Left ventricle myocardium inferior (tissue), 1 donor: ENCODE data around the gene ENO3. TPM values are rescaled to one million over a fixed set of nuclear protein-coding genes. Genes with fewer than 3 reads are reported as not detected.

ENCODE experiments used
- DNase-seq: peaks from one replicate; pipeline ENCODE4 v3.0.0-alpha.2; 2020
- H3K27ac ChIP-seq: fragments of 200-600 bp; replicated peaks from 2 replicates; pipeline ENCODE4 v1.8.0; 2021
- H3K27me3 ChIP-seq: fragments of 200-600 bp; 2 replicates; pipeline ENCODE4 v1.8.0; 2021; ENCODE audit warnings: low read depth
- H3K36me3 ChIP-seq: fragments of 200-600 bp; 2 replicates; pipeline ENCODE4 v1.8.0; 2021
- H3K4me1 ChIP-seq: fragments of 200-600 bp; 2 replicates; pipeline ENCODE4 v1.8.0; 2021
- H3K4me3 ChIP-seq: fragments of 200-600 bp; 2 replicates; pipeline ENCODE4 v1.8.0; 2021; ENCODE audit warnings: mild to moderate bottlenecking, moderate library complexity
- H3K9me3 ChIP-seq: fragments of 200-600 bp; replicated peaks from 2 replicates; pipeline ENCODE4 v1.8.0; 2021
- CTCF ChIP-seq: fragments of 200-600 bp; IDR thresholded peaks from 2 replicates; pipeline ENCODE4 v1.8.0; 2021; ENCODE audit warnings: antibody characterized with exemption, mild to moderate bottlenecking, borderline replicate concordance
- intact Hi-C: fragments of 100-400 bp; cut with micrococcal nuclease; formaldehyde crosslinking; loops from one replicate; pipeline ENCODE4 v1.11.0; 2022
- total RNA-seq: library from RNA; stranded (reverse); fragmentation: NEBNext Ultra II Directional; extraction: Animal tissue kit (Norgen Biotek cat#: 25700); gene quantifications from one replicate; pipeline ENCODE4 v1.2.1, GENCODE V29; 2021
- donor health status: DM: no; HTN: yes; CAD: no; lungs with severe emphysema.

Gene ENO3
- total RNA-seq, 1 donor from 2014 or later, result 827 TPM

GRCh38 chr17:4973256-4974114 is 22.6 kb downstream of the ENO3 start:
- no peaks in the 10 kb centered on the region for H3K27me3 ChIP-seq
- peaks cover 58% of the 10 kb centered on the region for H3K36me3 ChIP-seq
- H3K4me1 ChIP-seq, result peaks cover 61% of the 10 kb centered on the region
- DNase-seq, result no peak
- no peak overlapping the region for H3K4me3 ChIP-seq
- no peaks in the 10 kb centered on the region for H3K9me3 ChIP-seq
- peak overlapping the region; percentile 80 for H3K27ac ChIP-seq
- intact Hi-C loops, result no loop called here
- no peak for TF ChIP-seq CTCF

GRCh38 chr17:4974115-4974670 is 23.3 kb downstream of the ENO3 start:
- DNase-seq, result peak; percentile 54
- H3K4me3 ChIP-seq, result peak overlapping the region; percentile 34
- intact Hi-C loops, result no loop called here

GRCh38 chr17:4978726-4979125 is 27.8 kb downstream of the ENO3 start:
- no peak overlapping the region for H3K4me3 ChIP-seq
- H3K9me3 ChIP-seq, result no peaks in the 10 kb centered on the region
- H3K27ac ChIP-seq, result no peak overlapping the region
- intact Hi-C loops, result no loop called here
- peaks cover 28% of the 10 kb centered on the region for H3K4me1 ChIP-seq
- no peak for DNase-seq
- peaks cover 72% of the 10 kb centered on the region for H3K36me3 ChIP-seq
- H3K27me3 ChIP-seq, result no peaks in the 10 kb centered on the region
- TF ChIP-seq CTCF, result no peak

More at GRCh38 chr17:4974115-4974670, 23.3 kb downstream of the ENO3 start:
- no peak for TF ChIP-seq CTCF
- H3K36me3 ChIP-seq, result peaks cover 65% of the 10 kb centered on the region
- H3K4me1 ChIP-seq, result peaks cover 54% of the 10 kb centered on the region
- no peaks in the 10 kb centered on the region for H3K27me3 ChIP-seq
- H3K9me3 ChIP-seq, result no peaks in the 10 kb centered on the region
- H3K27ac ChIP-seq, result peak overlapping the region; percentile 80

GRCh38 chr17:4980644-4981216 is 29.8 kb downstream of the ENO3 start:
- intact Hi-C loops, result no loop called here
- Histone ChIP-seq H3K27me3 (no peaks in the 10 kb centered on the region), H3K27ac (no peak overlapping the region), H3K36me3 (peaks cover 76% of the 10 kb centered on the region), H3K4me1 (peaks cover 10% of the 10 kb centered on the region), H3K9me3 (no peaks in the 10 kb centered on the region), H3K4me3 (no peak overlapping the region)
- TF ChIP-seq CTCF, result peak; percentile 80
- no peak for DNase-seq

GRCh38 chr17:4982305-4982704 is 31.4 kb downstream of the ENO3 start:
- no peaks in the 10 kb centered on the region for H3K9me3 ChIP-seq
- no peaks in the 10 kb centered on the region for H3K27me3 ChIP-seq
- TF ChIP-seq CTCF, result no peak
- H3K27ac ChIP-seq, result no peak overlapping the region
- H3K4me1 ChIP-seq, result peaks cover 22% of the 10 kb centered on the region
- DNase-seq, result no peak
- no peak overlapping the region for H3K4me3 ChIP-seq
- intact Hi-C loops, result no loop called here
- peaks cover 61% of the 10 kb centered on the region for H3K36me3 ChIP-seq
